Putamen (tissue), 1 donor: ENCODE data around the gene KAZALD1.

Experiments
- DNase-seq: peaks from one replicate; pipeline ENCODE4 v3.0.0-alpha.2; 2016; ENCODE audit warnings: low spot score

The KAZALD1 gene

DNA sequence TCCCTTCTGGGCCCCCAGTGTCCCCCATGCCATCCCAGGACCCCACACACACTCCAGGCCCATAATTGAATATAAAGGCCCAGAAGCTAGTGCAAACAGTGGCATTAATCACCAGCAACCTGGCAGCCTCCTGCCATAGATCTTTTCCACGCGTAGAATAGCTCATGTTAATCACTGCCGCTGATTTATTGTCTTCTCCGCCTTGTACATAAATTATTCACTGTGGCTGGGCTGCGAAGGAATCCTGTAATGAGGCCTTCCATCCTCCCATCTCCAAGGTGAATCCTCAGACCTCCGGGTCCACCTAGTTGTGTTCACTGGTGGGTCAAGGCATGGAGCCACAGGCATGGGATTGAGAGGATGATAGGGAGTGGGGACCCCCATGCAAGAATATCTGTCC, 33.2 kb downstream of the KAZALD1 start:
- DNase-seq: no peak

GRCh38 chr10:101095550-101096213, 33.9 kb downstream of the KAZALD1 start:
- DNase-seq: no peak

DNA sequence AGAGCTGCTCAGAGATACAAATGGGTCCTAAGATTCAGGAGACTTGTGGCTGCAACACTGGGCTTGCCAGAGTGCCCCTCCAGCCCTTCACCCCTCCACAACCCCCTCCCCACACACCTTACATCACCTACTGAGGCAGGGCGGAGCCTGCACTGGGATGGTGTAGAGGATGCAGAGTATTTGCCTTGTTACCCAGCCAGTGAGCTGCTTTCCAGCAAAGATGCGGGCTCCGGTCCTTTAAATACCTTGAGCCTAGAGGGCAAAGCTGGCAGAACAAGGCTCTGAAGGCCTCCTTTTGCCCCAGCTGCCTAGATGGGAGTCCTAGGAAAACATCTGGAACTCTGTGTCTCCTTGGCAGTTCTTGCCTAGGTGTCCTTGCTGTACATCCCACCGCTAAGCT, 34.6 kb downstream of the KAZALD1 start:
- DNase-seq: no peak

DNA sequence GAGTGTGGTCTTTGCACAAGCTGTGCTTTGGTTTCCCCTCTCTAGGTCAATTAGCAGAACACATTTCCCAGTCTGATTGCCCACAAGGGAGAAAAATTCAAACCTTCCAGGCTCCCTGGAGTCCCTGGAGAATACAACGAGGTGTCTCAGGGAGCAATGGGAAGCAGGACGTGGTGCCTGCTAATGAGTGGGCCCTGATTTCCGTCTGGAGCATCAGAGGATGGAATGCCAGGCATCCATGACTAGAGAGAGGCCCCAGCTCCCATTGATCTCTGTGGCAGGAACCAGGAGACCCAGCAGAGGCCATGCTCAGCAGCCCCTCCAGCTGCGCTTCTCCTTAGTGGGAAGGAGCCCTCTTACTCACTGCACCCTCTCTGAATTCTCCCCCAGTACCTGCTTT, 36.1 kb downstream of the KAZALD1 start:
- DNase-seq: no peak

GRCh38 chr10:101099901-101100300, 38.1 kb downstream of the KAZALD1 start:
- no peak for DNase-seq

- no peak for DNase-seq
These were observed 39.6 kb downstream of the KAZALD1 start for GRCh38 chr10:101101372-101101881.

GRCh38 chr10:101103430-101103829, 41.6 kb downstream of the KAZALD1 start:
- no peak for DNase-seq

DNA sequence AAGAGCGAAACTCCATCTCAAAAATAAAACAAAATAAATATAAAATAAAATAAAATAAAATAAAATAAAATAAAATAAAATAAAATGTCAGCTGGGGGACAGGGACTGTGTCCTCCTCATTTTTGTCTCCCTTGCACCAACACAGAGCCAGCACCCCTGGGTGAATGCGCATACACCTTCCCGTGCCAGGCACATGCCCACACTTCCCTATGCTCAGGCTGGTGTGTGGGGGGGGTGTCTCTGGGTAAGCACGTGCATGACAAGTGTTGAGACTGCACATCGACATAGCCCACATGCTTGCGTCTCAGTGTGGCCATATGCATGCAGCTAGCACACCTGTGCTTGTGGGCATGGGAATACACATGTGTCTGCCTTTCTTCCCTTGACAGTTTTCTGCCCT, 44.6 kb downstream of the KAZALD1 start:
- no peak for DNase-seq

- no peak for DNase-seq
These were observed 46.0 kb downstream of the KAZALD1 start for GRCh38 chr10:101107771-101108170.

GRCh38 chr10:101110856-101111523, 49.2 kb downstream of the KAZALD1 start:
- DNase-seq: no peak

- DNase-seq: no peak
These were observed 49.8 kb downstream of the KAZALD1 start for GRCh38 chr10:101111547-101111946.

DNA sequence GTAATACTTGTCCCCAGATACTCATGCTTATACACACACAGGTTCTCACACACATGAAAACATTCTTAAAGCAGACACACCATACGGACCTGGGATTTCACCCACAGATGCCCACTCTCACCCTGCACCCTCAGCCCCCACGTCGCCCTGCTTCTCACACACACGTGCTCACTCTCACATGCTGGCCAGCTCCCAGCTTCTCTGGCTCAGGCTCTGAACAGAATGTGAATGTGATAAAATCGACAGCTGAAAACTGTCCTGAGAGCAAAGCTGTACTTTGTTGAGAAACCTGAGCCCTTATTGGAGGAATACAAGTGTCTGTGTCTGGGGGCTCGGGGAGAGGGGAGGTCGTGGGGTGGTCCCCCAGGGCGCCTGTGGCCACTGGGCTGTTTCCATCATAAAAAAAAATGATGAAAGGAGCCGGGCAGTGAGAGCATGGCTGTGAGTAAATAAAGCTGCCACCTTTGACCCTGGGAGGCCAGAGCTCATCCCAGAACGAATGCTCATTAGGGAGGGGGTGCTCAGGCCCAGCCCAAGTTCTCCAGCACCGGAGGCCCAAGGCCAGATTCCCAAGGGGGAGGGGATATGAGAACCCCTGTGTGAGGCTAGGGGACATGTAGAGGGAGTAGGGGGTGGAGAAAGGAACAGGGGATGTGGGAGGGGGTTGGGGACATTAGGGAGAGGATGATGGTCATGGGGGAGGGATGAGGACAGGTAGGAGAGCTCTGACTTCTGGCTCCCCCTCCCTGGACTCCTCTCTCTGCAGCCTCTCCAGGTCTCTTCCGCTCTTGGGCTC, 51.2 kb downstream of the KAZALD1 start:
- no peak for DNase-seq

- DNase-seq: no peak
These were observed 52.2 kb downstream of the KAZALD1 start for GRCh38 chr10:101113890-101114403.

DNA sequence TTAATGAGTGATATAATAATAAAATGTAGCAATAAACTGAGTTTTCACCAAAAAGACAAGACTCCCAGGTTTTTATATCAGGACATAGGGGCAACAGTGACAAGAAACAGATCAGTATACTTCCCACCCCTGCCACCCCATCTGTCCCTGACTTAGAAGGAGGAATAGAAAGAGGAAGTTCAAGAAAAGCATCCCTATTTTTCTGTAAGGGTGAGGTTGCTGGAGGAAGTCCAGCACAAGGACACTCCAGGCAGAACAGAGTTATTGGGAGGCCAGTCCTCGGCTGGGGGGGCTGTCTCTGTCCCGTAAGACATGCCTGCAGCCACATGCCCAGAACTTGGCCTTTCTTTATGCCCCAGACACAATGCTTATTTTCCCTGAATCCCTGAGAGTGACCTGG, 52.9 kb downstream of the KAZALD1 start:
- no peak for DNase-seq
